Measurements from ENCODE around the gene SEMA6D. TPM values are rescaled to one million over a fixed set of nuclear protein-coding genes. Genes with fewer than 3 reads are reported as not detected.

SEMA6D gene
- polyA plus RNA-seq, 1 donor (not counting 4 experiments of a cell fraction or from before 2014, with no cell fraction given): 0.67 TPM

DNA sequence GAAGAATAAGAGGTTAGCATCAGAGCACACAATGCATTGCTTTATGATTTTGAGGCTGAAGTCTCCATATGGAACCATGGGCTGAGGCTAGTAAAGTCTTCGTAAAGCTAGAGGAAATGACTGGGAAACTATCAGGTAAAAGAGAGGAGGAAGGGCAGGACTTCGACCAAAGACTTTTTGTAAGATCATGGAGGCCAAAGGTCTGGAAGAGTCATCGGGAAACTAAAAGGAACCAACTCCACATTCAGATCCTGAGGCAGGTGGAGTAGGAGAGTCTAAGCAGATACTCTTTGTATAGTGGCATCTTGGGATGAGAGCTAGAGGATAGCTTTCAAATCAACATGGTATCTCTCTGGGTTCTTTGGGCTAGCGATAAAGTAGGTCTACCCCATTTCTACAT, 36.3 kb downstream of the SEMA6D start:
- Histone ChIP-seq H4K20me1 (ENCODE audit: control insufficient read depth, extremely low read depth, insufficient read depth, low read length) (no peaks in the 10 kb centered on the region), H3K4me3 (ENCODE audit: control insufficient read depth in 2 of 3, extremely low read depth in 1 of 3, insufficient read depth in 2 of 3, low read depth in 1 of 3, low read length in 3 of 3) (no peak overlapping the region), H3K27me3 (ENCODE audit: control insufficient read depth, extremely low read depth, insufficient read depth, low read length) (no peaks in the 10 kb centered on the region), H3K9me3 (ENCODE audit: control insufficient read depth, low read depth, low read length) (peaks cover 1% of the 10 kb centered on the region), H3K4me1 (ENCODE audit: control insufficient read depth, extremely low read depth, insufficient read depth, low read length) (peaks cover 33% of the 10 kb centered on the region), H2AFZ (ENCODE audit: control insufficient read depth, low read length) (no peak overlapping the region), H3K36me3 (ENCODE audit: control insufficient read depth in 2 of 2, extremely low read depth in 1 of 2, insufficient read depth in 2 of 2, low read length in 2 of 2) (no peaks in the 10 kb centered on the region), H3K9ac (ENCODE audit: control insufficient read depth, extremely low read depth, insufficient read depth, low read length) (no peak overlapping the region), H3K27ac (ENCODE audit: control insufficient read depth, insufficient read depth, low read length) (no peak overlapping the region), H3K4me2 (ENCODE audit: control insufficient read depth, extremely low read depth, insufficient read depth, low read depth, low read length) (no peak overlapping the region), H3K79me2 (ENCODE audit: control insufficient read depth, insufficient read depth, low read length) (no peaks in the 10 kb centered on the region), H3K9me1 (ENCODE audit: control insufficient read depth, extremely low read depth, insufficient read depth, low read length) (no peaks in the 10 kb centered on the region)
- dilution Hi-C loops (cut with MboI; ENCODE audit: extremely low pct_ligation_motif_present, low sequenced_read_pairs): no loop called here
- DNase-seq (ENCODE audit: low read depth, low spot score): no peak
- FAIRE-seq: no peak
- no peak for TF ChIP-seq EZH2 (IDR thresholded peaks at IDR 0.05; ENCODE audit: low read length)
- TF ChIP-seq, protein P1, sequence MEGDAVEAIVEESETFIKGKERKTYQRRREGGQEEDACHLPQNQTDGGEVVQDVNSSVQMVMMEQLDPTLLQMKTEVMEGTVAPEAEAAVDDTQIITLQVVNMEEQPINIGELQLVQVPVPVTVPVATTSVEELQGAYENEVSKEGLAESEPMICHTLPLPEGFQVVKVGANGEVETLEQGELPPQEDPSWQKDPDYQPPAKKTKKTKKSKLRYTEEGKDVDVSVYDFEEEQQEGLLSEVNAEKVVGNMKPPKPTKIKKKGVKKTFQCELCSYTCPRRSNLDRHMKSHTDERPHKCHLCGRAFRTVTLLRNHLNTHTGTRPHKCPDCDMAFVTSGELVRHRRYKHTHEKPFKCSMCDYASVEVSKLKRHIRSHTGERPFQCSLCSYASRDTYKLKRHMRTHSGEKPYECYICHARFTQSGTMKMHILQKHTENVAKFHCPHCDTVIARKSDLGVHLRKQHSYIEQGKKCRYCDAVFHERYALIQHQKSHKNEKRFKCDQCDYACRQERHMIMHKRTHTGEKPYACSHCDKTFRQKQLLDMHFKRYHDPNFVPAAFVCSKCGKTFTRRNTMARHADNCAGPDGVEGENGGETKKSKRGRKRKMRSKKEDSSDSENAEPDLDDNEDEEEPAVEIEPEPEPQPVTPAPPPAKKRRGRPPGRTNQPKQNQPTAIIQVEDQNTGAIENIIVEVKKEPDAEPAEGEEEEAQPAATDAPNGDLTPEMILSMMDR (optimal IDR thresholded peaks at IDR 0.05 in 1 of 3, IDR thresholded peaks at IDR 0.05 in 1 of 3, conservative IDR thresholded peaks at IDR 0.05 in 1 of 3; ENCODE audit: extremely low read depth in 1 of 3, insufficient read depth in 2 of 3, low read length in 3 of 3): no peak

DNA sequence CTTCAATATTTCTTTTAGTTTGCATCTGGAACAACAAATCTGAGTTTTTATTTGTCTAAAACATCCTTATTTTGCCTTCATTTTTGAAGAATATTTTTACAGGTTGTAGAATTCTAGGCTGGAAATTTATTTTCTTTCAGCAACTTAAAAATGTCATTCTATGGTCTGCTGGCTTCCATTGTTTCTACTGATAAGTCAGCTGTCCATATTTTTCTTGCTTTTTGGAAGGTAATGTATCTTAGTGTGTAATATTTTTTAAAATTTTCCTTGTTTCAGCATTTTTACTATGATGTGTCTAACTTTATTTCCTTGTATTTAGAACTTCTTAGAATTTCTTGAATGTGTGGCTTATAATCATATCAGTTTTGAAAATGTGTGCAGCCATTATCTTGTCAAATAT, 37.0 kb downstream of the SEMA6D start:
- no peak for TF ChIP-seq EZH2 (IDR thresholded peaks at IDR 0.05; ENCODE audit: low read length)
- TF ChIP-seq, protein P1 (optimal IDR thresholded peaks at IDR 0.05 in 1 of 3, IDR thresholded peaks at IDR 0.05 in 1 of 3, conservative IDR thresholded peaks at IDR 0.05 in 1 of 3; ENCODE audit: extremely low read depth in 1 of 3, insufficient read depth in 2 of 3, low read length in 3 of 3): no peak
- FAIRE-seq: no peak
- Histone ChIP-seq H3K79me2 (ENCODE audit: control insufficient read depth, insufficient read depth, low read length) (no peaks in the 10 kb centered on the region), H3K27me3 (ENCODE audit: control insufficient read depth, extremely low read depth, insufficient read depth, low read length) (no peaks in the 10 kb centered on the region), H3K27ac (ENCODE audit: control insufficient read depth, insufficient read depth, low read length) (no peak overlapping the region), H3K9me3 (ENCODE audit: control insufficient read depth, low read depth, low read length) (peaks cover 1% of the 10 kb centered on the region), H3K4me3 (ENCODE audit: control insufficient read depth in 2 of 3, extremely low read depth in 1 of 3, insufficient read depth in 2 of 3, low read depth in 1 of 3, low read length in 3 of 3) (no peak overlapping the region), H4K20me1 (ENCODE audit: control insufficient read depth, extremely low read depth, insufficient read depth, low read length) (no peaks in the 10 kb centered on the region), H3K4me1 (ENCODE audit: control insufficient read depth, extremely low read depth, insufficient read depth, low read length) (peaks cover 33% of the 10 kb centered on the region), H3K9ac (ENCODE audit: control insufficient read depth, extremely low read depth, insufficient read depth, low read length) (no peak overlapping the region), H3K9me1 (ENCODE audit: control insufficient read depth, extremely low read depth, insufficient read depth, low read length) (no peaks in the 10 kb centered on the region), H3K36me3 (ENCODE audit: control insufficient read depth in 2 of 2, extremely low read depth in 1 of 2, insufficient read depth in 2 of 2, low read length in 2 of 2) (no peaks in the 10 kb centered on the region), H3K4me2 (ENCODE audit: control insufficient read depth, extremely low read depth, insufficient read depth, low read depth, low read length) (no peak overlapping the region), H2AFZ (ENCODE audit: control insufficient read depth, low read length) (no peak overlapping the region)
- dilution Hi-C loops (cut with MboI; ENCODE audit: extremely low pct_ligation_motif_present, low sequenced_read_pairs): no loop called here
- DNase-seq (ENCODE audit: low read depth, low spot score): no peak
